Right lobe of liver (tissue), 4 donors: ENCODE results near the gene SPRED1.

Experiments used
- POLR2A ChIP-seq: fragments of 450-650 bp; IDR thresholded peaks from one replicate; pipeline ENCODE4 v1.6.1; 2017; ENCODE audit warnings: antibody characterized with exemption, mild to moderate bottlenecking
- TF ChIP-seq, protein P1 (sequence below), 4 donors: fragments of 200-600 bp in 3 of 4; fragments of 450-650 bp in 1 of 4; IDR thresholded peaks; one replicate each; pipeline versions ENCODE4 v1.5.1 to v1.8.0; 2016 to 2022; ENCODE audit warnings: antibody characterized with exemption in 4 of 4, mild to moderate bottlenecking in 2 of 4
- donor health status: DM: no; HTN: no; CAD: no.
- donor health status: DM: no; HTN: no; CAD: no.
- donor health status: DM: no; HTN: yes; CAD: no.

DNA sequence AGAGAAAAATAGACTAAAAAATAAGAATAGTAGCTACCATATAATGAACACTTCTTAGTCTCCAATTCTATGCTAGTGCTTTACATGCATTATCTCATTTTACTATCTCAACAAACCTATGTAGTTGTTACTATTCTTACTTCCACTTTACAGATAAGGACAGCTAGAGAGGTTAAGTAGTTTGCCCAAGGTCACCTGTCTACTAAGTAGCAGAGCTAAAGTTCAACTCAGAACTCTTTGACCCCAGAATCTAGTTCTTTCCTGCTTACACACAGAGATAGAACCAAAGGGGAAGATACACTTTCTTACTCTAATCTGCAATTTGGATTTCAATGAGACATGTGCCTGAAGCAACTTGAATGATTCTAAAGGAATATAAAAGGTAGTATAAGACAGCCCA lies 24.7 kb upstream of the SPRED1 start:
- TF ChIP-seq, protein P1, sequence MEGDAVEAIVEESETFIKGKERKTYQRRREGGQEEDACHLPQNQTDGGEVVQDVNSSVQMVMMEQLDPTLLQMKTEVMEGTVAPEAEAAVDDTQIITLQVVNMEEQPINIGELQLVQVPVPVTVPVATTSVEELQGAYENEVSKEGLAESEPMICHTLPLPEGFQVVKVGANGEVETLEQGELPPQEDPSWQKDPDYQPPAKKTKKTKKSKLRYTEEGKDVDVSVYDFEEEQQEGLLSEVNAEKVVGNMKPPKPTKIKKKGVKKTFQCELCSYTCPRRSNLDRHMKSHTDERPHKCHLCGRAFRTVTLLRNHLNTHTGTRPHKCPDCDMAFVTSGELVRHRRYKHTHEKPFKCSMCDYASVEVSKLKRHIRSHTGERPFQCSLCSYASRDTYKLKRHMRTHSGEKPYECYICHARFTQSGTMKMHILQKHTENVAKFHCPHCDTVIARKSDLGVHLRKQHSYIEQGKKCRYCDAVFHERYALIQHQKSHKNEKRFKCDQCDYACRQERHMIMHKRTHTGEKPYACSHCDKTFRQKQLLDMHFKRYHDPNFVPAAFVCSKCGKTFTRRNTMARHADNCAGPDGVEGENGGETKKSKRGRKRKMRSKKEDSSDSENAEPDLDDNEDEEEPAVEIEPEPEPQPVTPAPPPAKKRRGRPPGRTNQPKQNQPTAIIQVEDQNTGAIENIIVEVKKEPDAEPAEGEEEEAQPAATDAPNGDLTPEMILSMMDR (IDR thresholded peaks at IDR 0.05): no peak
- TF ChIP-seq POLR2A: no peak
